ENCODE measurements around the gene GNAS.
"Not testable (repeated sequence)": the region's sequence is repeated elsewhere in the genome, so short reads cannot be mapped to it uniquely, and the experiment has no call there.

GNAS gene

GRCh38 chr20:58945965-58946631 lies 93.6 kb downstream of the GNAS start:
- Histone ChIP-seq H3K4me3 (ENCODE audit: low read depth in 1 of 2, low read length in 2 of 2) (no peak overlapping the region), H3K27me3 (ENCODE audit: control insufficient read depth in 1 of 2, insufficient read depth in 2 of 2, low read length in 2 of 2) (no peaks in the 10 kb centered on the region), H3K27ac (ENCODE audit: low read depth, low read length) (no peak overlapping the region), H3K9ac (ENCODE audit: low read length) (no peak overlapping the region), H3K4me1 (ENCODE audit: insufficient read depth, low read length) (no peaks in the 10 kb centered on the region), H3K36me3 (ENCODE audit: insufficient read depth, low read length) (no peaks in the 10 kb centered on the region), H3K9me3 (ENCODE audit: low read length) (no peaks in the 10 kb centered on the region)

- not testable (repeated sequence) for H3K4me1 ChIP-seq (ENCODE audit: insufficient read depth, low read length); H3K27ac ChIP-seq (ENCODE audit: low read depth, low read length); H3K27me3 ChIP-seq (ENCODE audit: control insufficient read depth in 1 of 2, insufficient read depth in 2 of 2, low read length in 2 of 2)
These were observed 95.4 kb downstream of the GNAS start for GRCh38 chr20:58947797-58948388.

GRCh38 chr20:58950603-58951002 lies 98.1 kb downstream of the GNAS start:
- Histone ChIP-seq H3K36me3 (ENCODE audit: insufficient read depth, low read length) (no peaks in the 10 kb centered on the region), H3K4me1 (ENCODE audit: insufficient read depth, low read length) (no peaks in the 10 kb centered on the region), H3K9ac (ENCODE audit: low read length) (no peak overlapping the region), H3K4me3 (ENCODE audit: low read depth in 1 of 2, low read length in 2 of 2) (no peak overlapping the region), H3K27me3 (ENCODE audit: control insufficient read depth in 1 of 2, insufficient read depth in 2 of 2, low read length in 2 of 2) (no peaks in the 10 kb centered on the region), H3K27ac (ENCODE audit: low read depth, low read length) (no peak overlapping the region), H3K9me3 (ENCODE audit: low read length) (no peaks in the 10 kb centered on the region)

More at GRCh38 chr20:58947797-58948388, 95.4 kb downstream of the GNAS start:
- H3K4me3 ChIP-seq (ENCODE audit: low read depth in 1 of 2, low read length in 2 of 2); H3K9ac ChIP-seq (ENCODE audit: low read length); H3K9me3 ChIP-seq (ENCODE audit: low read length); H3K36me3 ChIP-seq (ENCODE audit: insufficient read depth, low read length): not testable (repeated sequence)

GRCh38 chr20:58953050-58953449 lies 100.5 kb downstream of the GNAS start:
- Histone ChIP-seq H3K4me3 (ENCODE audit: low read depth in 1 of 2, low read length in 2 of 2) (no peak overlapping the region), H3K9ac (ENCODE audit: low read length) (no peak overlapping the region), H3K9me3 (ENCODE audit: low read length) (no peaks in the 10 kb centered on the region), H3K4me1 (ENCODE audit: insufficient read depth, low read length) (no peaks in the 10 kb centered on the region), H3K27ac (ENCODE audit: low read depth, low read length) (no peak overlapping the region), H3K27me3 (ENCODE audit: control insufficient read depth in 1 of 2, insufficient read depth in 2 of 2, low read length in 2 of 2) (no peaks in the 10 kb centered on the region), H3K36me3 (ENCODE audit: insufficient read depth, low read length) (no peaks in the 10 kb centered on the region)

GRCh38 chr20:58956078-58956477 lies 103.6 kb downstream of the GNAS start:
- Histone ChIP-seq H3K36me3 (ENCODE audit: insufficient read depth, low read length) (no peaks in the 10 kb centered on the region), H3K4me1 (ENCODE audit: insufficient read depth, low read length) (no peaks in the 10 kb centered on the region), H3K9ac (ENCODE audit: low read length) (no peak overlapping the region), H3K9me3 (ENCODE audit: low read length) (no peaks in the 10 kb centered on the region), H3K27ac (ENCODE audit: low read depth, low read length) (no peak overlapping the region), H3K27me3 (ENCODE audit: control insufficient read depth in 1 of 2, insufficient read depth in 2 of 2, low read length in 2 of 2) (no peaks in the 10 kb centered on the region), H3K4me3 (ENCODE audit: low read depth in 1 of 2, low read length in 2 of 2) (no peak overlapping the region)

GRCh38 chr20:58959652-58960051 lies 107.1 kb downstream of the GNAS start:
- H3K4me3 ChIP-seq (ENCODE audit: low read depth in 1 of 2, low read length in 2 of 2): no peak overlapping the region
- H3K27me3 ChIP-seq (ENCODE audit: control insufficient read depth in 1 of 2, insufficient read depth in 2 of 2, low read length in 2 of 2): no peaks in the 10 kb centered on the region
- no peaks in the 10 kb centered on the region for H3K9me3 ChIP-seq (ENCODE audit: low read length)
- H3K9ac ChIP-seq (ENCODE audit: low read length): no peak overlapping the region
- H3K4me1 ChIP-seq (ENCODE audit: insufficient read depth, low read length): peaks cover 4% of the 10 kb centered on the region
- no peaks in the 10 kb centered on the region for H3K36me3 ChIP-seq (ENCODE audit: insufficient read depth, low read length)
- H3K27ac ChIP-seq (ENCODE audit: low read depth, low read length): no peak overlapping the region
